Hematopoietic multipotent progenitor cell treated with erythropoietin and hydrocortisone succinate and interleukin-3 and kit ligand, for 17 days (in vitro differentiated cells): Measurements from ENCODE around the gene FBXO28.
"Not testable (repeated sequence)": the region's sequence is repeated elsewhere in the genome, so short reads cannot be mapped to it uniquely, and the experiment has no call there.

Experiments
- DNase-seq: peaks from one replicate; pipeline ENCODE4 v3.0.0-alpha.2; 2015; ENCODE audit warnings: low spot score

The FBXO28 gene, protein sequence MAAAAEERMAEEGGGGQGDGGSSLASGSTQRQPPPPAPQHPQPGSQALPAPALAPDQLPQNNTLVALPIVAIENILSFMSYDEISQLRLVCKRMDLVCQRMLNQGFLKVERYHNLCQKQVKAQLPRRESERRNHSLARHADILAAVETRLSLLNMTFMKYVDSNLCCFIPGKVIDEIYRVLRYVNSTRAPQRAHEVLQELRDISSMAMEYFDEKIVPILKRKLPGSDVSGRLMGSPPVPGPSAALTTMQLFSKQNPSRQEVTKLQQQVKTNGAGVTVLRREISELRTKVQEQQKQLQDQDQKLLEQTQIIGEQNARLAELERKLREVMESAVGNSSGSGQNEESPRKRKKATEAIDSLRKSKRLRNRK

GRCh38 chr1:224113918-224114786, at the start of gene FBXO28:
FBXO28 (plus strand) TSS chr1:224114111; CDS start chr1:224114130, 19 bp downstream.
- peak; percentile 87 for DNase-seq

- DNase-seq, result no peak
Observed at GRCh38 chr1:224064150-224064549, 49.8 kb upstream of the FBXO28 start.

DNA sequence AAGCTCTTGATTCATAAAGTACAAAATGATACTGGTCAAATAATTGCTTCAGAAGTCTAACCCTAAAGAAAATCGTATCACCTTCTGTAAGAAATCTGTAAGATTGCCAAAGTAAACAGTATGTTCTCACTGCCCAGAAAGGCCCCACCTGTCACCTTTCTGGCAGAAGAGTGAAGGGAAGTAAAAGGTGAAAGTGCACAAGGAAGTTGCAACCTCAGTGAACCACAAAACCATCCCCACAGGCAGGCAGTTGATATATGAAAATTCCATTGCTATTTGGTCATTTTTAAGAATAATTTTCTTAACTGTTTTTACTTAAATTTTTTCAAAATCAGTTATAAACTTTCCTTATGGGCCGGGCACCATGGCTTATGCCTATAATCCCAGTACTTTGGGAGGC, 48.5 kb upstream of the FBXO28 start:
- no peak for DNase-seq

DNA sequence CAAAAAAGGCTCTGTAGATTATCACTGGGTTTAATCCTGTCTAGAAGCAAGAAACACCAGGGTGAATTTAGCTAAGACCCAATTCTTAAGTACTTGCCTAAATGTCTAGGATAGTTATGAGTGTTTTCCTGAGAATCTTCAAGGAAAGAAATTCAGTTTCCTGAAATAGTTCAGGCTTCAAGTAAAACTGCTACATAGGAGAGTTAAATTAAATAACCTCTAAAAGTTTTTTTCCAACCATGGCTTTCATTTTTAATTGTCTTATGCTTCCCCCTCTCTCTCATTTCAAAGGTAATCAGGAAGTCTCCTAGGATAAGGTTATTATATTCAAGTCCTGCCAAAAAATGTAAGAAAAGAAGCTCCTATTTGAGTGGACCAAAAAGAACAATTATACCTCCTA, 46.7 kb upstream of the FBXO28 start:
- no peak for DNase-seq

- DNase-seq, result no peak
Observed at GRCh38 chr1:224067621-224068457, 46.1 kb upstream of the FBXO28 start.

DNA sequence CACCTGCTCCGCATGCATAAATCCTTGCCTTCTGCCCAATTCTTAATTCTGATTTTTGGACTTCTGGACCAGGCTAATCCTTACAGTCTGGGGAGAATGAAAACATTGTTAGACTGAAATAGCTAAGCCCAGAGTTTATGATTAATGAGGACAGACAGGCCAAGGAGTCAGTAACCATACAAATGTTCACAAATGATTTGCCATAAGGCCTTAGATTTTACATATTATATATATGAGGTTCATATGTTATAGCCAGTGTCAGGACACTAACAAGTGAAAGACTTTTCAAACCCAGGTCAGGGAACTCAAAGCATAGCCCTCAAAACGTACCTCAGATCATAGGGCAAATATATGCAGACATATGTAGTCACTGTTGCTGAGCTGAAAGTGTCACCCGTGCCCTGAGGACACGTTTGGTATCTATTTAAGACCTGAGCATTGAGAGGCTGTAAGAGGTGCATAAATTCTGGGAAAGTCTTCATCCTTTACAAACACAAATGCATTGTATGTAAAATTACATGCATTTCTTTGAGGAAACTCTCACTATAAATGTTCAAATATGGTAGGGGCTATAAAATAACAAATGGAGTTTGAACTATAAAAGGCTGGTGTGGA, 45.3 kb upstream of the FBXO28 start:
- DNase-seq, result no peak

DNA sequence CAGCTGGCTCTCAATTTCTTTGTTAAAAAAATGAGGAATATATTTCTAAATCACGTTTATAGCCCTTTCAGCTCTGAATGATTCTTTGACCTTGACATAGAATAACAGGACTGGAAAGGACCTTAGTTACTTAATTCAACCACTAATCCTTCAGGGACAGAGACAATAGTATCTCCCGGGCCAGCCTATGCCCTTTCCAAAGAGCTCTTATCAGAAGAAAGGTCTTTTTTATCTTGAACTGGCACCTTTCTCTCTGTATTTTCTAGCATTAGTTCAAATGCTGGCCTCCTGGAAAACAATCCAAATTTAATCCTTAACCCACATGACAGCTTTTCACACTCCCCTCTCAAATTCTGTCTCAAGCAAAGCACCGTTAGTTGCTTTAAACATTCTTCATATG, 44.8 kb upstream of the FBXO28 start:
- no peak for DNase-seq

GRCh38 chr1:224070521-224070920, 43.4 kb upstream of the FBXO28 start:
- DNase-seq, result no peak

- DNase-seq, result no peak
Observed at GRCh38 chr1:224076407-224076806, 37.5 kb upstream of the FBXO28 start.

DNA sequence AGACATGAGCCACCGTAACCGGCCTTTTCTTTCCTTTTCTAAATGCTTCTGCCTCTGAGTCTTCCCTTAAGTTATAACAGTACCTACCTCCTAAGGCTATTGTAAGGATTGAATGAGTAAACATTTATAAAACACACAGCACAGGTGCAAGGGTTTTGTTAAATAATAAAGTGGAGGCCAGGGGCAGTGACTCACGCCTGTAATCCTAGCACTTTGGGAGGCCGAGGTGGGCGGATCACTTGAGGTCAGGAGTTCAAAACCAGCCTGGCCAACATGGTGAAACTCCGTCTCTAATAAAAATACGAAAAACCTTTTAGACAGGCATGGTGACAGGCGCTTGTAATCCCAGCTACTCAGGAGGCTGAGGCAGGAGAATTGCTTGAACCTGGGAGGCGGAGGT, 34.3 kb upstream of the FBXO28 start:
- DNase-seq, result not testable (repeated sequence)

GRCh38 chr1:224080115-224080774, 33.7 kb upstream of the FBXO28 start:
- no peak for DNase-seq

GRCh38 chr1:224081604-224082003, 32.3 kb upstream of the FBXO28 start:
- DNase-seq, result no peak

- no peak for DNase-seq
Observed at GRCh38 chr1:224082146-224082545, 31.8 kb upstream of the FBXO28 start.

GRCh38 chr1:224084867-224085266, 29.0 kb upstream of the FBXO28 start:
- no peak for DNase-seq

- no peak for DNase-seq
Observed at GRCh38 chr1:224085421-224086108, 28.3 kb upstream of the FBXO28 start.

- no peak for DNase-seq
Observed at GRCh38 chr1:224087286-224087794, 26.6 kb upstream of the FBXO28 start.

DNA sequence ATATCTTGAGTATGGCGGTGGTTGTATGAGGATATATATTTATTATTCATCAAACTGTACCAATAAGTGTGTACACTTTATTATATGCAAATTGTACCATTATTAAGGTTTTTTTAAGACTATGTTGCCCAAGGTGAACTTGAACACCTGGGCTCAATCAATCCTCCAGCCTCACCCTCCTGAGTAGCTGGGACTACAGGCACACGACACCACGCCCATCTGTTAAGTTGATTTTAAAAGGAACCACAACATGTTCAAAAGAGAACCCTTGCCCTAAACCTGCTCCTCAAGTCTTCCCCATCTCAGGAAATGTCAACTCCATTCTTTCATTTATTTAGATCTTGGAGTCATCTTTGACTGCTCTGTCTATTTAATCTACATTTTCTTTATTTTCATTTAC, 24.3 kb upstream of the FBXO28 start:
- DNase-seq, result no peak

- DNase-seq, result no peak
Observed at GRCh38 chr1:224090116-224090515, 23.8 kb upstream of the FBXO28 start.

GRCh38 chr1:224092111-224092510, 21.8 kb upstream of the FBXO28 start:
- no peak for DNase-seq

DNA sequence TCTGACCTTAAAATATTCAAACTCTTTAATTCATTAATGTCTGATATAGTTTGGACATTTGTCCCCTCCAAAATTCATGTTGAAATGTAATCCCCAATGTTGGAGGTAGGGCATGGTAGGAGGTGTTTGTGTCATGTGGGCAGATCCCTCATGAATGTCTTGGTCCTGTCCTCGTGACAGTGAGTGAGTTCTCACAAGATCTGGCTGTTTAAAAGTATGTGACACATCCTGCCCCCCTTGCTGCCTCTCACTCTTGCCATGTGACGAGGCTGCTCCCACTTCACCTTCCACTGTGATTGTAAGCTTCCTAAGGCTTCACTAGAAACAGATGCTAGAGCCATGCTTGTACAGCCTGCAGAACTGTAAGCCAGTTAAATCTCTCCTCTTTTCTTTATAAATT, 21.3 kb upstream of the FBXO28 start:
- no peak for DNase-seq

- no peak for DNase-seq
Observed at GRCh38 chr1:224095339-224095738, 18.6 kb upstream of the FBXO28 start.
